Central memory CD8-positive, alpha-beta T cell (primary cell): ENCODE results near the gene EPPIN.

ENCODE experiments used
- ATAC-seq: fragments of 150-1000 bp; cut with Tn5 transposase; replicated peaks from 2 replicates; pipeline ENCODE4 v1.10.0; 2022; ENCODE audit warnings: mild to moderate bottlenecking, moderate FRiP score, moderate number of reproducible peaks; ENCODE audit not compliant: poor library complexity, severe bottlenecking; ENCODE audit errors: extremely low read depth
- DNase-seq, 2 donors: peaks; one replicate each; pipeline ENCODE4 v3.0.0; 2021; ENCODE audit warnings: low spot score in 2 of 2
- H3K27ac Mint-ChIP-seq: one replicate; pipeline ENCODE4 v1.8.0; 2022; ENCODE audit warnings: low read depth, mild to moderate bottlenecking, moderate library complexity, mixed read lengths
- H3K27me3 Mint-ChIP-seq: one replicate; pipeline ENCODE4 v1.8.0; 2022; ENCODE audit warnings: mixed read lengths
- H3K36me3 Mint-ChIP-seq: one replicate; pipeline ENCODE4 v1.8.0; 2022; ENCODE audit warnings: mild to moderate bottlenecking, moderate library complexity, mixed read lengths; ENCODE audit not compliant: insufficient read depth
- H3K4me1 Mint-ChIP-seq: one replicate; pipeline ENCODE4 v1.8.0; 2022; ENCODE audit warnings: mixed read lengths
- H3K4me3 Mint-ChIP-seq: one replicate; pipeline ENCODE4 v1.8.0; 2022; ENCODE audit warnings: mild to moderate bottlenecking, moderate library complexity, mixed read lengths
- H3K9me3 Mint-ChIP-seq: one replicate; pipeline ENCODE4 v1.8.0; 2022; ENCODE audit warnings: mixed read lengths

Gene EPPIN

GRCh38 chr20:45518282-45518681 is 28.9 kb downstream of the EPPIN start:
- Mint-ChIP-seq H3K27me3 (peaks cover 50% of the 10 kb centered on the region), H3K9me3 (no peaks in the 10 kb centered on the region), H3K4me3 (no peak overlapping the region), H3K36me3 (no peaks in the 10 kb centered on the region), H3K4me1 (no peaks in the 10 kb centered on the region), H3K27ac (no peak overlapping the region)
- no peak for DNase-seq
- ATAC-seq: no peak

GRCh38 chr20:45515147-45515913 is 31.9 kb downstream of the EPPIN start, which contains the start of gene SPINT3:
Gene SPINT3 (minus strand): TSS chr20:45515622. CDS start chr20:45515608, 14 bp downstream.
- H3K27ac Mint-ChIP-seq: no peak within 1 kb of the TSS

DNA sequence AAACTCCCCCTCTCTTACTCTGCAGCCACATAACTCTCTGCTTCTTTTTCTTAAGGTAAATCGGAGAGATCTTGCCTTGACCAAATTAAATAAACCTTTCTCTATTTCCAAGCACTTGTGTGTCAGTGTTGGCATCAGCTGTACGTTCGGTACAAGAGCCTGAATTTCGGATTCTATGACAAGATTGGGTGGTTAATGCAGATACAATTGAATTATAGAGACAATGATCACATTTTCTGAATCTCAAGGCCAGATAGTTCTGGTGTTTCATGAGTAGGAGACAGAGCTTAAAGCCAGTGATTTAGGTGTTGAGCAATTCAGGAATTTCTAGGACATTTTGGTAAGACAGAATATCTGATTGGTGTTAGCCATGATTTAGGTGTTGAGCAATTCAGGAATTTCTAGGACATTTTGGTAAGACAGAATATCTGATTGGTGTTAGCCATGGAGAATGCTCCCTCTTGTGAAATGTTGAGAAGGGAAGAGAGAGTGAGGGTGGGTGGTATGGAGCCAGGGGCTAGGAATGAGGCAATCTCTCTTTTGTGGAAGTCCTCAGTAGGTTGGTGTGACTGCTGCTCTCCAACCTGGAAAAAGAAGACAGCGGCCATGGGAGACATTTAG is 36.8 kb downstream of the EPPIN start:
- H3K36me3 Mint-ChIP-seq: no peaks in the 10 kb centered on the region
- no peak overlapping the region for H3K27ac Mint-ChIP-seq
- peaks cover 72% of the 10 kb centered on the region for H3K27me3 Mint-ChIP-seq
- no peaks in the 10 kb centered on the region for H3K9me3 Mint-ChIP-seq
- no peak for DNase-seq
- no peak for ATAC-seq
- no peak overlapping the region for H3K4me3 Mint-ChIP-seq
- no peaks in the 10 kb centered on the region for H3K4me1 Mint-ChIP-seq

More at GRCh38 chr20:45515147-45515913, 31.9 kb downstream of the EPPIN start, which contains the start of gene SPINT3:
- ATAC-seq: no peak
- no peak for DNase-seq
- Mint-ChIP-seq H3K9me3 (no peaks in the 10 kb centered on the region), H3K27me3 (peaks cover 45% of the 10 kb centered on the region), H3K4me3 (no peak within 1 kb of the TSS), H3K36me3 (no peaks in the 10 kb centered on the region), H3K4me1 (no peaks in the 10 kb centered on the region)

GRCh38 chr20:45509091-45509490 is 38.1 kb downstream of the EPPIN start:
- no peaks in the 10 kb centered on the region for H3K36me3 Mint-ChIP-seq
- no peak for DNase-seq
- H3K9me3 Mint-ChIP-seq: no peaks in the 10 kb centered on the region
- H3K4me3 Mint-ChIP-seq: no peak overlapping the region
- H3K27ac Mint-ChIP-seq: no peak overlapping the region
- no peaks in the 10 kb centered on the region for H3K4me1 Mint-ChIP-seq
- ATAC-seq: no peak
- peaks cover 85% of the 10 kb centered on the region for H3K27me3 Mint-ChIP-seq

- DNase-seq (no peak), ATAC-seq (no peak)
- peaks cover 88% of the 10 kb centered on the region for H3K27me3 Mint-ChIP-seq
- H3K9me3 Mint-ChIP-seq: no peaks in the 10 kb centered on the region
- H3K36me3 Mint-ChIP-seq: no peaks in the 10 kb centered on the region
- no peak overlapping the region for H3K27ac Mint-ChIP-seq
- H3K4me1 Mint-ChIP-seq: no peaks in the 10 kb centered on the region
- H3K4me3 Mint-ChIP-seq: no peak overlapping the region
These were observed 38.9 kb downstream of the EPPIN start for GRCh38 chr20:45508068-45508886.

DNA sequence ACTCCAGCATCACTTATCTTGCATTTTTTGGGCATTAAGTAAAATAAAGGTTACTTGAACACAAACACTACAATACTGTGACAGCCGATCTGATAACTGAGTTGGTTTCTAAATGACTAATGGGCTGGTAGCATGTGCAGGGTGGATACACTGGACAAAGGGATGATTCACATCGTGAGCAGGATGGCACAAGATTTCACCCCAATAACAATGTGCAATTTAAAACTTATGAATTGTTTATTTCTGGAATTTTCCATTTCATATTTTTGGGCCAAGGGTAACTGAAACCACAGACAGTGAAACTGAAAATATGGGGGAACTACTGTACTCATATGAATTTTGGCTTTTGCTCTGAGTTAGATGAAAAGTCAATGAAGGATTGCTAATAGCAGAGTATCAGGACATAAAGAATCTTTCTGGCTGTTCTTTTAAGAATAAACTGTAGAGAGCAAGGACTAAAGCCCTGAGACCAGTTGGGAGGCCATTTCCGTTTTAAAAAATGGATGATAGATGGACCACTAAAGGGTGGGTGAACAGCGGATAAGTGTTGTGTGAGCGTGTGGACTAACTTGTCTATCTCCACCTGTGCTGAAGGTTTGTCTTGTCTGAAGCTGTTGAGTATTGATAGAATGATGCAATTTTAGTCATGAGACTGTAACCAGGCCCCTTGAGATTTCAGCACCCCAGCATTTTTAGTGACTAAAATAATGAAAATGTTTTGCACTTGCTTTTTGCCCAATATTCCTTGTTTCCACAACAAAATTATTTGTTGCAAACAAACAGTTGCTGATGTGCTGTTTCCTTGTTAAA is 40.0 kb downstream of the EPPIN start:
- Mint-ChIP-seq H3K27me3 (peaks cover 93% of the 10 kb centered on the region), H3K9me3 (no peaks in the 10 kb centered on the region), H3K36me3 (no peaks in the 10 kb centered on the region), H3K4me1 (no peaks in the 10 kb centered on the region), H3K27ac (no peak overlapping the region), H3K4me3 (no peak overlapping the region)
- ATAC-seq (no peak), DNase-seq (no peak)

- no peaks in the 10 kb centered on the region for H3K4me1 Mint-ChIP-seq
- no peaks in the 10 kb centered on the region for H3K9me3 Mint-ChIP-seq
- no peaks in the 10 kb centered on the region for H3K36me3 Mint-ChIP-seq
- ATAC-seq (no peak), DNase-seq (no peak)
- no peak overlapping the region for H3K27ac Mint-ChIP-seq
- H3K27me3 Mint-ChIP-seq: peaks cover 93% of the 10 kb centered on the region
- H3K4me3 Mint-ChIP-seq: no peak overlapping the region
These were observed 40.8 kb downstream of the EPPIN start for GRCh38 chr20:45506398-45506797.

DNA sequence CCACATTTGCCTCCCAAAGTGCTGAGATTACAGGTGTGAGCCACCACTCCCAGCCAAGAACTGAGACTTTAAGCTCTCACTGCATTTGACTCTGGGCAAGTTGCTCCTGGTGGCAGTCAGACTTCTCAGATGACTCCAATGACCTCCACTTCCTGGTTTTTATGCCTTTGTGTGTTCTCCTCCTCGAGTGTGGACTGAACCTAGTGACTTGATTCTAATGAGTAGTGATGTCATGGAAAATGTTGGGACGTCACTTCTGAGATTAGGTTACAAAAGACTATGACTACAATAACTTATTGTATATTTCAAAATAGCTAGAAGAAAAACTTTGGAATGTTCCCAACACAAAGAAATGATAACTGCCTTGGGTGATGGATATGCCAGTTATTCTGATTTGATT is 43.8 kb downstream of the EPPIN start:
- peaks cover 94% of the 10 kb centered on the region for H3K27me3 Mint-ChIP-seq
- H3K4me1 Mint-ChIP-seq: no peaks in the 10 kb centered on the region
- DNase-seq (no peak), ATAC-seq (no peak)
- H3K9me3 Mint-ChIP-seq: no peaks in the 10 kb centered on the region
- H3K36me3 Mint-ChIP-seq: no peaks in the 10 kb centered on the region
- H3K27ac Mint-ChIP-seq: no peak overlapping the region
- H3K4me3 Mint-ChIP-seq: no peak overlapping the region

DNA sequence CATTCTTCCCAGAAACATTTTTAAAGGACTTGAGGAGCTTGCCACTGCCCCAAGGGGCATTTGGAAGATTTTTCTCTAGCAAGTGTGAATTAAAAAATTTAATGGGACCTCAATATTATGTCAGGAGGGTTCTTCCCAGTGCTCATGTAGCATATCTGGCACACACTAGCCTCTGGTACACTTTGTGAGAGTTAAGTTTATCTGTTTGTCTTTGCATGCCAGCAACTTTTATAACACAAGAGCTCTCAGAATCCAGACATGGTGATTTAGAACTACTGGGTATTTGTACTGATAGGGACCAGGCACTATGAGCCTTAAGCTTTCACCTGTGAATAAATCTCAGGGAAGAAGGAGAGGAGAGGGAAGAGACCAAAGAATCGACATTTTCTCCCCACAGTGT is 44.6 kb downstream of the EPPIN start:
- Mint-ChIP-seq H3K4me1 (no peaks in the 10 kb centered on the region), H3K36me3 (no peaks in the 10 kb centered on the region), H3K27ac (no peak overlapping the region), H3K27me3 (peaks cover 85% of the 10 kb centered on the region), H3K4me3 (no peak overlapping the region), H3K9me3 (no peaks in the 10 kb centered on the region)
- no peak for ATAC-seq
- no peak for DNase-seq

DNA sequence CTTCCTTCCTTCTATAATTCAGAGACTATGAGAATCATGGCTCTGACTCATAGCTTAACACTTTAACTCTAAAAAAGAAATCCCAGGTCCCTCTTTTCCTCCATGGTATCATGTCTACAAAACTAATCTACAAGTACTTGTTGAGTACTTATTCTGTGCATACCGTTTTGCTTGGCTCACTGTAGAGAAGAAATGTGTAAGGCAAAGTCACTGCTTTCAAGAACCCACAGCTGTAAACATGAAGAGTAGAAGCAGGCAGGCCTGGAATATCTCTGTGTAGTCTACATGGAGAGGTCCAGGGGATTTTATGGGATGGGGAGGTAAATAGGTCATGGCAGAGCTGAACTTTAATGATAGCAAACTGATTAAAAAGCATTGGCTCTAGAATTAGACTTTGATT is 45.6 kb downstream of the EPPIN start:
- Mint-ChIP-seq H3K4me1 (no peaks in the 10 kb centered on the region), H3K27ac (no peak overlapping the region), H3K4me3 (no peak overlapping the region), H3K27me3 (peaks cover 77% of the 10 kb centered on the region), H3K36me3 (no peaks in the 10 kb centered on the region), H3K9me3 (no peaks in the 10 kb centered on the region)
- DNase-seq: no peak
- ATAC-seq: no peak

DNA sequence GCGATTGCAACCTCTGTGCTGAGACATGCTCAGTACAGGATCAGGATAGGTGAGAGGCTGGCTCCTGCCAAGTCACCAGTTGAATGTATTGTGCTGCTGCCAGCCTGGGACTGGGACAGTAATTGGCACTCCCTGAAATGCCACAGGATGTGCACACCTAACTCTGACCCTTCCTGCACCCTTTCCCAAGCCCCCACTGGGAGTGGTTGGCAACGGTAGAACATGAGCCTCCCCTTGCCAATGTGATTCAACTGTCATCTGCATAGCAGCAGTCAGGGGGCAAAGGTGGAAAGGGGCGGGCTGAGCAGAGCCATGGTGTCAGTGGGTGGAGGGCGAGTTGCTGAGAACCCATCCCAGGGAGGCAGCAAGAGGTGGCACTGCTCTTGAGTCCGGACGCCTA is 47.2 kb downstream of the EPPIN start:
- Mint-ChIP-seq H3K4me1 (no peaks in the 10 kb centered on the region), H3K9me3 (no peaks in the 10 kb centered on the region), H3K27me3 (peaks cover 71% of the 10 kb centered on the region)

GRCh38 chr20:45497971-45498494 is 49.2 kb downstream of the EPPIN start:
- DNase-seq: no peak
- peaks cover 62% of the 10 kb centered on the region for H3K27me3 Mint-ChIP-seq

More for the DNA sequence above, 47.2 kb downstream of the EPPIN start:
- ATAC-seq: no peak
- DNase-seq: no peak
- Mint-ChIP-seq H3K4me3 (no peak overlapping the region), H3K36me3 (no peaks in the 10 kb centered on the region), H3K27ac (no peak overlapping the region)

More at GRCh38 chr20:45497971-45498494, 49.2 kb downstream of the EPPIN start:
- Mint-ChIP-seq H3K9me3 (no peaks in the 10 kb centered on the region), H3K4me1 (no peaks in the 10 kb centered on the region), H3K36me3 (no peaks in the 10 kb centered on the region), H3K27ac (no peak overlapping the region), H3K4me3 (no peak overlapping the region)
- no peak for ATAC-seq
